Neural crest cell (in vitro differentiated cells): ENCODE results near the gene ROPN1. TPM values are rescaled to one million over a fixed set of nuclear protein-coding genes. Genes with fewer than 3 reads are reported as not detected.

Experiments used
- DNase-seq: peaks from one replicate; pipeline ENCODE4 v3.0.0; 2021; ENCODE audit warnings: low read depth, mixed read lengths, low spot score
- H3K27ac Mint-ChIP-seq: one replicate; pipeline ENCODE4 v1.8.0; 2021; ENCODE audit warnings: mild to moderate bottlenecking, mixed read lengths; ENCODE audit not compliant: unreplicated experiment
- H3K27me3 Mint-ChIP-seq: 2 replicates; pipeline ENCODE4 v1.8.0; 2021; ENCODE audit warnings: low read depth, mild to moderate bottlenecking, mixed read lengths
- H3K36me3 Mint-ChIP-seq: 2 replicates; pipeline ENCODE4 v1.8.0; 2021; ENCODE audit warnings: low read depth, mild to moderate bottlenecking, mixed read lengths
- H3K4me1 Mint-ChIP-seq: 2 replicates; pipeline ENCODE4 v1.8.0; 2021; ENCODE audit warnings: mixed read lengths
- H3K4me3 Mint-ChIP-seq: one replicate; pipeline ENCODE4 v1.8.0; 2021; ENCODE audit warnings: mild to moderate bottlenecking, mixed read lengths
- H3K9me3 Mint-ChIP-seq: 2 replicates; pipeline ENCODE4 v1.8.0; 2021; ENCODE audit warnings: mixed read lengths
- CTCF ChIP-seq: fragments of 200-600 bp; sonication (generic); conservative IDR thresholded peaks from 2 replicates; pipeline ENCODE4 v1.5.0; 2021; ENCODE audit warnings: antibody characterized with exemption, mild to moderate bottlenecking
- total RNA-seq: library from RNA; stranded (reverse); gene quantifications from 2 replicates; pipeline ENCODE4 v1.2.1, GENCODE V29; 2021

The ROPN1 gene
- total RNA-seq, 1 donor from 2014 or later = not detected

DNA sequence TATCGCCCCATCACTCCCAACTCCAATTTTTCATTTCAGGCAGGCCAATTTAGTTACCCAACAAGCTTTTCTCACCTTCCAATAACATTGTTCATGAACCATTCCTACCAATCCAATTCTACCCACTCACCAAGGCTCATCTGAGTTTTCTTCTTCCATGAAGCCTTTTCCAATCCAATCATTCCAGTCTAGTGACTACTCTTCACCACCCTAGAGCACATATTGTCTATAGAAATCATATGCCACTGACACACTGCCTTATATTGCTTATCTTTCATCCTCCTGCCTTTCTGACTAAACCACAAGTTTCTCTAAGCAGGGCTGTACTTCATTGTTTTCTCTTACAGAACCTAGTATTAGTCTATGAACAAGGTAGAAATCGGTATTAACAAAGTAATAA lies 42.3 kb downstream of the ROPN1 start:
- no peak for DNase-seq
- Mint-ChIP-seq H3K27me3 (no peaks in the 10 kb centered on the region), H3K4me1 (no peaks in the 10 kb centered on the region), H3K9me3 (no peaks in the 10 kb centered on the region), H3K36me3 (peaks cover 24% of the 10 kb centered on the region), H3K4me3 (no peak overlapping the region), H3K27ac (no peak overlapping the region)
- TF ChIP-seq CTCF = no peak

DNA sequence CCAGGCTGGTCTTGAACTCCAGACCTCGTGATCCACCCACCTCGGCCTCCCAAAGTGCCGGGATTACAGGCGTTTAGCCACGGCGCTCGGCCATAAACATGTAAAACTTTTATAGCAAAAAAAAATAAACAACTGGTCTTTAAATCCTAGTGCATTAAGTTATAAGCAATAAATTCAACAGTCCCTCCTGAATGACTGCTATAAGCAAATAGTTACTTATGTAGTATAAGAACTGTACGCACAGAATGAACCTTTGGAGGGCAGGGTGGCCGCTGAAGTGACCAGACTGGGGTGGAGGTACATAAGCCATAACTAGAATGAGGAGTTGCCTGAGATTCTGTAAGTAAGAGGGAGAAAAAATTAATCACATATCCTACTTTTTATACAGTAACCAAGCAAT lies 43.5 kb downstream of the ROPN1 start:
- H3K27ac Mint-ChIP-seq = no peak overlapping the region
- TF ChIP-seq CTCF = no peak
- H3K4me1 Mint-ChIP-seq = no peaks in the 10 kb centered on the region
- DNase-seq = no peak
- no peak overlapping the region for H3K4me3 Mint-ChIP-seq
- H3K27me3 Mint-ChIP-seq = no peaks in the 10 kb centered on the region
- no peaks in the 10 kb centered on the region for H3K9me3 Mint-ChIP-seq
- H3K36me3 Mint-ChIP-seq = peaks cover 29% of the 10 kb centered on the region

DNA sequence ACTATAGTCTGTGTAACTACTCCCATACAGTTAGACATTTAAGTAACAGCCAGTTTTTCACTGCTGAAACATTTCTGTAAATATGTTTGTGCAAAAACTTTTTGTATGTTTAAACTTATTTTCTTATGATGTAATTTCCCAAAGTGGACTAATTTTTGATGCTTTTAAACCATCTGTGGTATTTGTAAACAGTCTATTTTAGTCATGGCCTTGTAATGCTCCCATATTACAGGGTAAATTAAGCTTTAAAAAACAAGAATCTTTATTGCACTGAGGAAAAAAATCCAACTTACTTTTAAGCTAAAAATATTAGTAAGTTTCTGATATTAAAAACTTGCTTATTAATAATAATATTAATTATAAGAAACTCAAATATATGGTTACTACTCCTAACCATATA lies 44.4 kb downstream of the ROPN1 start:
- H3K9me3 Mint-ChIP-seq = no peaks in the 10 kb centered on the region
- H3K27ac Mint-ChIP-seq = no peak overlapping the region
- TF ChIP-seq CTCF = no peak
- no peaks in the 10 kb centered on the region for H3K4me1 Mint-ChIP-seq
- DNase-seq = no peak
- H3K27me3 Mint-ChIP-seq = no peaks in the 10 kb centered on the region
- H3K4me3 Mint-ChIP-seq = no peak overlapping the region
- peaks cover 27% of the 10 kb centered on the region for H3K36me3 Mint-ChIP-seq

DNA sequence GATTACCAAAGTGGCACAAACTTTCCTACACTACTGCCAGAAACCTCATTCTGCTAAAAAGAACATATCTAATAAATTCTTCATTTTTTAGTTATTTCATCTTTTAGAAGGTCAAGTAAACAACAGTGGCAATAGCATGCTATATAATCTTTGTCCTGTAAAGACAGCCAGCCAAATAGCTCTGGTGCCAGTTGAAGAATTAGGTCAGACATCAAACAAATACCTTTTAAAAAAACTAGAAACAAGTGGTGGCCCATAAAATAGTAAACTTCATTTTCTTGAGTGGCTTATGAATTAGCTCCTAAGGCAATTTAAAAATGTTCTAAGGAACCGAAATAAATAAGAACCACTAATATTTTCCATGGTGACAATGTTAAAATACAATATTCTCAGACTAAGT lies 50.4 kb downstream of the ROPN1 start:
- DNase-seq = no peak
- H3K9me3 Mint-ChIP-seq = no peaks in the 10 kb centered on the region
- H3K27ac Mint-ChIP-seq = no peak overlapping the region
- no peaks in the 10 kb centered on the region for H3K27me3 Mint-ChIP-seq
- no peak overlapping the region for H3K4me3 Mint-ChIP-seq
- no peak for TF ChIP-seq CTCF
- H3K36me3 Mint-ChIP-seq = peaks cover 14% of the 10 kb centered on the region
- H3K4me1 Mint-ChIP-seq = peaks cover 9% of the 10 kb centered on the region

DNA sequence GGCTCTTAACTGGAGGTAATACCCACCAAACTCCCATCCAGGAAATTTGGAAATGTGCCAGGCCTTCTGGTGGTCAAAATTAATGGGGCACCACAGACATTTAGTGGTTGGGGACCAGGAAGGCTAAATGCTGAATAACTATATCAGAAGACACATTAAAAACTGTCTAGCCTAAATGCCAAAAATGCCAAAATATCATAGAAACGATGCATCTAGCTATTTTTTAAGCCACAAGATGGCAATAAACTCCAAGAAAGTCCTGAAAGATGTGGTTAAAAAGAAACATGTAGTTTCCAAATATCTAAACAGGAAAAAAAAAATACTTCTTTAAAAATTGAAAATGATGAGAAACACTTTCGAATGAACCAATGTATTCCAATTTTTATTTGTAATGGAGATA lies 50.8 kb downstream of the ROPN1 start:
- TF ChIP-seq CTCF = no peak
- Mint-ChIP-seq H3K36me3 (peaks cover 13% of the 10 kb centered on the region), H3K9me3 (no peaks in the 10 kb centered on the region), H3K27ac (no peak overlapping the region), H3K4me1 (peaks cover 9% of the 10 kb centered on the region), H3K27me3 (no peaks in the 10 kb centered on the region), H3K4me3 (no peak overlapping the region)
- DNase-seq = no peak

- Mint-ChIP-seq H3K36me3 (peaks cover 12% of the 10 kb centered on the region), H3K27ac (no peak overlapping the region), H3K4me3 (no peak overlapping the region), H3K27me3 (no peaks in the 10 kb centered on the region), H3K4me1 (peaks cover 9% of the 10 kb centered on the region), H3K9me3 (no peaks in the 10 kb centered on the region)
- TF ChIP-seq CTCF = no peak
- no peak for DNase-seq
These were observed 52.2 kb downstream of the ROPN1 start for GRCh38 chr3:123939706-123940105.
